ENCODE results near the gene PFDN5.
A peak's percentile ranks its signal among the peaks of the same experiment; 100 is the strongest.
"Not testable (repeated sequence)": the region's sequence is repeated elsewhere in the genome, so short reads cannot be mapped to it uniquely, and the experiment has no call there.

Gene PFDN5

DNA sequence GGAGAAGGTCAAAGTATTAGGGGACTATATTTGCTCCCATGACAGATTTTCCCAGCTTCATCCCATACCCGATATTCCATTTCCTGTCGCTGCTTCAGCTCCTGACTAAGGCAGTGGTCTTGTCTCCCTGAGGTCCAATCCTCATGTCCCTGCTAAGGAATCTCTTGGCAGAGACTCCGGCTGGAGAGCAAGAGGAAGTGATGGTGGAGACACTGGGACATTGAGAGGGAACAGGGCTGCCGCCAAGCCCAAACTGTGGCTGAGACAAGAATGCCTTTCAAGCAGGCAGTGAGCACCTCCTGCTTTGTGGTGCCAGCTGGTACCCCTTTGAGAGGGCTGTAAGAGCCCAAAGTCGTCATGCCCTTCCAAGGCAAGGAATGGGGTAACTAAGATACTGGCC is 35.3 kb downstream of the PFDN5 start:
- DNase-seq, result no peak

DNA sequence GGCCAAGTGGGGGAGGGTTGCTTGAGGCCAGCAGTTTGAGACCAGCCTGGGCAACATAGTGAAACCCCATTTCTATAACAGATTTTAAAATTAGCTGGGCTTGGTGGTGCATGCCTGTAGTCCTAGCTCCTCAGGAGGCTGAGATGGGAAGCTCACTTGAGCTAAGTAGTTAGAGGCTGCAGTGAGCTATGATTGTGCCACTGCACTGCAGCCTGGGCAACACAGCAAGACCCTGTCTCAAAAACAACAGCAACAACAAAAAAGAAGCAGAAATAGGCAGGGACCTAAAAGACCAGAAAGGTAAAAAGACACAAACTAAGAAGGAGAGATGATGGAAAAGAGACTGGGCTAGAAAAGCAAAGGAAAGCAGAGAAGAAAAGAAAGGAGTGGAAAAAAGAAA is 37.0 kb downstream of the PFDN5 start:
- DNase-seq, result not testable (repeated sequence)

DNA sequence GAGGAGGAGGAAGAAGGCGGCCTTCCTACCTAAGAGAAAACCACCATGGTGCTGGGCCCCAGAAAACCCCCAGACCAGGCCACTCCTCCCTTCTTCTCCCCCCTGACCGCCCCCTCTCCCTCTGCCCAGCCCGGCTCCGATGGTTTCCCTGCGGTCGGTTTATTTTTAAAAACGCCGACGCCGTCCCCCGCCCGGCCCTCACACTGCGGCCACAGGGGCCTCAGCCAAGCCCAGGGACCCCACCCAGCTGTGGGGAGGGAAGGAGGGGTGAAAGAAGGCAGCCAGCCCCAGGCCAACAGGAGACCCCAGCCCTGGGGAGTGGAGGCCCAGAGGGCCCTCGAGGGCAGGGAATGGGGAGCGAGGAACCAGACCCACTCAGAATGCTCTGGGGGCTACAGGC is 37.4 kb downstream of the PFDN5 start:
- DNase-seq, result no peak

DNA sequence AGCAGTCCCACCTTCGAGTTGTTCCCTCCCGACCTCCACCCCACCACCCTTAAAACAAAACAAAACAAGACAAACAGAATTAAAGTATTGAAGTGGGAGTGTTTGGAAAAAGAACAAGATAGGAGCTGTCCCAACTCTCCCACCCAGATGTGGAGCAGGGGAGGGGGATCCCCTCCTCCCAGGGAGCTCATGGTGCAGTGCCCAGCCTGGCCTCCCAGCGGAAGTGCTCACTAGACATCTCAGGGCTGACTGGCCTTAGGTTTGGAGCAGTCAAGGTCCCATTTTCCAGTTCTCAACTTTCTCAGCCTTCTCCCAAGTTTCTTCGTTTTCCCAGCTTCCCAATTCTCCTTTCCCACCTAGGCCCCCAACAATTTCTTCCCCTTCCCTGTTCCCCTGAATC is 37.9 kb downstream of the PFDN5 start:
- no peak for DNase-seq

DNA sequence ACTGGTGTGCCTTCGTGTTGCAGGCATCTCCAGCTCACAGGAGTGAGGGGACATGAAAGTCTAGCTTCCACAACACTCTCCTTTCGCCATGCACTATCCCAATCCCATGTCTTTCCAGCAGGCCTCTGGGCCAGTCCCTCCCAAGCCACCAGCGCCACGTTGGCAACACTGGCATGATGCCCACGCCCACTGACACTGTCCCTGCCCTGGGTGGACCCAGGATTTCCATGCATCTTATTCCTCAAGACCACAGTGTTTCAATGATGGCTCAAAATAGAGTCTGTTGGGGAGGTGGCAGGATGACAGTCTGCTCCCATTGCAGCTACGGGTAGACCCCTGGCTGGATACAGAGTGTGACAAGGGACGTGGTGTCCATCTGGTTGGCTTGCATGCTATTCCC is 38.5 kb downstream of the PFDN5 start:
- DNase-seq, result no peak

DNA sequence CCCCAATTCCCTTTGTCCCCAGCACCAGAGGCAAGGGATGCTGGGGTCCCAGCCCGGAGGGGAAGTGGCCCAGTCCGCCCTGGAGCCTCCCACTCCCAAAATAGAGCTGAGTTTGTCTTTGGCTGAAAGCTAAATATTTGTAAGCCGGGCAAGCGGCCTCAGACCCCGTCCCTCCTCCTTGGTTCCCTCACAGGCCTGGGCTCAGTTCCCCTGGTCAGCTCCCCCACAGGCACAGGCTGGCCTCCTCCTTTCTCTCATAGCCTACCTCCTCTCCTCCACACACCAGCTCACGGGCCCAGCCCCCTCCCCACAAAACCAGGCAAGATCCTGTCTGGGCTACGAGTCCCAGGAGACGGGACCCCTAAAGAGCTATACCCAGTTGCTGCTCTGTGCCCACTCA is 39.5 kb downstream of the PFDN5 start:
- DNase-seq, result no peak

DNA sequence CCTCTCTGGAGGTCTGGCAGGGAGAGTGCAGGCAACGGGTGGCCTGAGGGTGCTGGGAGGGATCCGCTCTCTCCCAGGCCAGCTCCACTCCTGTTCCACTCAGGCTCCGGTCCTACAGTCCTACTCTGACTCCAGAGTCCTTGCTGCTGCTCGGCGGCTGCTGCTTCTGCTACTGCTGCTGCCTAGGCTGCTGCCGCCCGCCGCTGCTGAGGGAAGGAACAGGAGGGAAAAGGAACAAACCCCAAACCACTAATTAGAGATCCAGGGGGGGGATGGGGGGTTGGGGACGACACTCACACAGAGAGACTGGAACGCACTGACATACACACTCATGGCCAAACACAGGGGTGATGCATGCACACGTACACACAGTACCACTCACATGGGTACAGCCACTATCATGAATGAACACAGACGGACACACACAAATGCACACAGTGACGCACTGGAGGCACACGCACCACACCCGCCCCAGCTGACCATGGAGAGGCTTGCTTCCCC is 40.9 kb downstream of the PFDN5 start, which contains the start of gene SP7:
Gene SP7, minus strand, starts transcription at position 174 of the 501 bp plus-strand sequence. CDS start 708 bp downstream, outside the sequence.
- DNase-seq, result no peak

DNA sequence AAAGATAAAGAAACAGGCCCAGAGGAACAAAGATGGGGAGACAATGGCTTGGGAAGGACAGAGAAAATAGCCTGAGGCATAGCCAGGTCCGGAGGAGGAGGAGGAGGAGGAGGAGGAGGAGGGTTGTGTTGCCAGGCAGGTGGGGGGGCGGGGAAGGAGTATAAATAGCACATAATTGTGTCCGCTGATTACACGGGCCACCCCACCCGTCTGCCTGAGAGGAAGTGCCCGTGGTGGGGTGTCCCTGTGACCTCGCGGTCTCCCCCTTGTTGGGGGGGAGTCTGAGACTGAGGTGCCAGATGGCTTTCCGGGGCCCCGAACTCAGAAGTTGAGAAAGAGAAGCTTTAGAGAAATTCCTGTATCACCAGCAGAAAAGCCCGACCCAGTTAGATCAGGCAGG is 42.7 kb downstream of the PFDN5 start:
- no peak for DNase-seq

DNA sequence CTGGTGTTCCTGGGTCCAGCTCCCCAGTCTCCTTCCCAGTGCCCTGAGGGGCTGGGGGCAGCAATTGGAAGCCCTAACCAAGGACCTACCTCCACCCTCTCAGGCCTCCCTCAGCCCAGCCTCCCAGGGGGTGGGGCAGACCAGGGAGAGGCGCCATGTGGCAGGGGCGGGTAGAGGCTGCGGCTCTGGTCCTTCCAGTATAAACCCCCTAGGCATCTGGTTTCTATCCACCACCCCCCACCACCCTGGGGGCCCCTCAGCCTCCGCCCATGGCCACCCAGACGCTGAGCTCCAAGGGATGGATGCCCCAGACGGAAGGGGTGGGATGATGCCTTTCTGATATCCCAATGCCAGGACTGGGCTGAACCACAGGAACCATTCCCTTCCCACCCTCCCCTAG is 43.6 kb downstream of the PFDN5 start:
- DNase-seq, result no peak

DNA sequence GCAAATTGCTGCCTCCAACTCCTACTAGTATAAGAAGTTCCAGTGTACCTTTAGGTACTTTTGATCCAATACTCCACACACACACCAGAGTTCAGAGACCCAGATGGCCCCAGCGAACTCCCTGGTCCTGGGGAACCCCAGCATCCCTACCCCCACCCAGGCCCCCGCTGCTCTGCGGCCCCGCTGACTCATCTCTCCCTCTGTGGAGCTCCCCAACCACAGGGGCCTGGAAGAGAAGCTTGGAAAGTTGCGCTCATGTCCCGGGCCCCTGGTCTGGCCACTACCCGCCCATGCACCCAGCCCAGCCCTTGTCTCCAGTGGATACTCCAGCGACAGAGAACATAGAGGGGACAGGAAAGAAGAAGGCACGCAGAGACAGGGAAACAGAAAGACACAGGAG is 45.1 kb downstream of the PFDN5 start:
- no peak for DNase-seq

DNA sequence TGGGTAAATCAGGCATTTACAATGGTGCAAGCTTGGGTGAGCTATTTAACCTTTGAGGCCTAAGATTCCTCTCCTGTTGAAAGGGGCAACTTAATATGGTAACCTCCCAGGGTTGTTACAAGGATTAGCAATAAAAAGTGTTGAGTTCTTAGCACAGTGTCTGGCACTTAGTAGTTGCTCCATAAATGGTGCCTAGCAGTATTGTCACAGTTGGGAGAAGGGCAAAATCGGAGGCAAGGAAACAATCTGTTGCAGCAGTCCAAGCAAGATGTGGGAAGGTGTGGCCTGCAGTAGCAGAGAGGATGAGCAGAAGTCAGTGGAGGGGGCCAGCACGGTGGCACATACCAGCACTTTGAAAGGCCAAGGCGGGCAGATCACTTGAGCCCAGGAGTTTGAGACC is 48.1 kb downstream of the PFDN5 start:
- DNase-seq, result no peak

DNA sequence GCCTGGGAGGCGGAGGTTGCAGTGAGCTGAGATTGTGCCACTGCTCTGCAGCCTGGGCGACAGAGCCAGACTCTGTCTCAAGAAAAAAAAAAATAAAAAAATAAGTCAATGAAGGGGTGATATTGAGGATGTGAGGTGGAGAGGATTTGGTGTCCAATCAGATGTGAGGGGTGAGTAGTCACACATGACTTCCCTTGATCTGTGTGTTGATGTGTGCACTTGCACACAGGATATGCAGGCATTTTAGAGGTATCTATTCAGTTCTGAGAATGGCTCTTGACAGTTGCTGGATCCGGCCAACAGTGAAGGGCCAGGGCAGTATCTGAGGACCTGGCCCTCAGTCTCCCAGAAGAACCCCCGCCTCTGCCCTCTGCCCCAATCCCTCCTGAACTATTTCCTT is 48.6 kb downstream of the PFDN5 start:
- DNase-seq, result no peak

DNA sequence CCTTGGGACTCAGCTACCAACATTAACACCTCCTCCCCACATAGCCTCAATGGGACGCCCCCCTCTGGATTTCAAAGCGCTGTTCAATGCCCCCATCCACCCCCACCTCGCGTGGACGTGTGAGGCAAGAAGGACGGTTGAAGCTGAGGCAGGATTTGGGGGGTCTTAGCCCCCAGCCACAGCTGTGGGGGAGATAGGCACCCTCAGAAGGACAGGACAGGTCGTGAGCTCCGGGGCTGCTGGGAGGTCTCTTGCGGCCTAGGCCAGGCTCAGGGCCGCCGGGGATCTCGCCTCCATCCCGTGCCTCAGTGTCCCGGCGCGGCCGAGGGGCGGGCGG is 49.1 kb downstream of the PFDN5 start:
- no peak for DNase-seq

DNA sequence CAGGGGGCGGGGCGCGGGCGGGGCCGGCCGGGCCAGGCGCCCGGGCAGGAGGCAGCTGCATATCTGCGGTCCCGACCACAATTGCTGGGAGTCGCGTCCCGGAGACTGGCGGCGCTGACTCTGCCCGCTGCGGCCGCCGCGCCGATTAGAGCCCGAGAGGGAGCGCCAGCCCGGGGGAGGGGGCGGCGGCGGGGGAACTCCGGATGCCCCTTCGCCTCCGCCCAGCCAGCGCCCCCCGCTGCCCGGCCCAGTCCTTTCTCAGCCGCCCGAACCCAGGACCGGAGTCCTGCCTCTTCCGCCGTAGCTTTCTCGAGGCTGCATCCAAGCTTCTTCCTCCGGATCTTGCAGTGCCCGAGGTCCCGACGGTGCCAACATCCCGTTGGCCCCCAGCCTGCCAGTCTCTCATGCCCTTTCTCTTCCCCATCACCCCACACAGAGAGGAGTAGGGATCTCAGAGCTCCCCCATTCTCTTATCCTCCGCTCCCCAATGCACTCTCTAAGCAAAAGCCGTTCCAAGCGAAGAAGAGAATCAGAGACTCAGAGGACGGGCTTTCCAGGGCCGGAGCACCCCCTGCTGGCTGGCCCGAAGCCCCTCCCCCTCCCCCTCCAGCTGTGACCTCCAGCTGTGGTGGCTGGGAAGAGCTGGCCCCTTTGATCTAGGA is 49.6 kb downstream of the PFDN5 start:
- DNase-seq, result peak; percentile 18

DNA sequence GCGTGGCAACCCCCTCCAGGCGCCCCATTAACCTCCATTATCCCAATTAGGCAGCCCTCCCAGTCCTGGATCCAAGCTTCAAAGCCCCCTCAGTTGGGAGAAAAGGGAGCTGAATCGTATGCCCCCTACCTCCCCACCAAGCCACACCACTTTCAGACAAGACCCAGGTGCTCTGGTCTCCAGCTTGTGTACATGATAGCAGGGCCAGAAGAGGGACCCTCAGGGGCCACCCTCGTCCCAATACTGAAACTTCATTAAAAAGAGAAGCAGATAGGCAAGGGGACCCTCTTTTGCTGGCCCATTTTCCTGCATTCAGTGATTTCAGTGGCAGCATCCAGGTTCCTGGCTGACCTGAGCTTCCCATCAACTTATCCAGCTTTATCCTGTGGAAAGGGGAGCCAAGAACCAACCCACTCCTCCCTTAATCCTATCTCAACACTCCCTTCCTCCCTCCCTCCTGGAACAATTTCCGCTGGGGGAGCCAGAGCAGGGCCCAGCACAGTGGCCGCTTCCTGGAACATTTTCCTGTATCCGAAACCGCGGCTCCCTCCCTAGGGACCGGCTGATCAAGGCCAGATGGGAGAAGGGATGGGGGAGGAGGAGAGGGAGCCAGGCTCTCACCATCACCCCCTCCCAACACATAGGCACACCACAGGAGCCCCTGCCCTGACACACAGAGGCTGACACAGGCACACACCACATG is 50.3 kb downstream of the PFDN5 start:
- DNase-seq, result no peak

DNA sequence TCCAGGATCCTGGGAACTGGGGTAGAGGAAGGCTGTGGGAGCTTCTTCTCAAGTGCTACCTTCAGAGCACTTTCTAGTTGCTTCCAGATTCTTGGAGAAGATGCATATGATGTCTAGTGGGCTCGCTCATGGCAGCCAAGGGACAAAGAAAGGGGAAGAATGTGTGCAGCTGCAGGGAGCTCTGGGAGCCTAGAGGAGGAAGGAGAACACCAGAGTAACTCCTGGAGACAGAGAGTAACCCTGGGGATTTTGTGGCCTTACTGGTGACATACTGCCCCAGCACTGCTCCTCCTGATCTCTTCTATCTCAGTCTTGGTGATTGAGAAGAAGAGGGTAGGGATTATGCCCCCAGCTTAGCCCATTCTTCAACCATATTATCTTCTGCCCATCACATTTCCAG is 51.1 kb downstream of the PFDN5 start:
- DNase-seq, result no peak

DNA sequence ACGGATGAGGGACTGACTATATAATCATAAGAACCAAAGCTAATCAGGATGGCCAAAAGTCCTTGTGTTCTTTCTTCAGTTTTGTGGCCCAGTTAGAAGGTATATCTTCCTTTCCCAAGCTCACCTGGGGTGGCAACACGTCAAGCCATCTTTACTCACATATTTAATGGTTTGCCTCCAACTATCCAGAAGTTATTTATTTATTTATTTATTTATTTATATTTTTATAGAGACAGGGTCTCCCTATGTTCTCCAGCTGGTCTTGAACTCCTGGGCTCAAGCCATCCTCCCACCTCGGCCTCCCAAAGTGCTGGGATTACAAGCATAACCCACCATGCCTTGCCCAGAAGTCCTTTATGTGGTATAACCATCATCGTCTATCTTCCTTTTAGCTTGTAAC is 52.6 kb downstream of the PFDN5 start:
- no peak for DNase-seq
